Sigmoid colon (tissue), 7 donors: ENCODE results near the gene BTNL2. TPM values are rescaled to one million over a fixed set of nuclear protein-coding genes. Genes with fewer than 3 reads are reported as not detected.

Experiments used
- DNase-seq: peaks from one replicate; pipeline ENCODE4 v3.0.0-alpha.2; 2019
- H3K27ac ChIP-seq, 4 donors: fragments of 200-600 bp; sonication (generic); one replicate each; pipeline ENCODE4 v1.5.1; 2016 to 2019; ENCODE audit warnings: mild to moderate bottlenecking in 1 of 4
- H3K27me3 ChIP-seq, 3 donors: fragments of 200-600 bp; sonication (generic); one replicate each; pipeline ENCODE4 v1.5.1; 2019; ENCODE audit warnings: mild to moderate bottlenecking in 1 of 3
- H3K36me3 ChIP-seq, 4 donors: fragments of 200-600 bp; sonication (generic); one replicate each; pipeline ENCODE4 v1.5.1; 2016 to 2019
- H3K4me1 ChIP-seq, 4 donors: fragments of 200-600 bp; sonication (generic); one replicate each; pipeline ENCODE4 v1.5.1; 2017 to 2019
- H3K4me3 ChIP-seq, 4 donors: fragments of 200-600 bp; sonication (generic); one replicate each; pipeline ENCODE4 v1.5.1; 2017 to 2019; ENCODE audit warnings: mild to moderate bottlenecking in 2 of 4, moderate library complexity in 1 of 4
- H3K9me3 ChIP-seq, 4 donors: fragments of 200-600 bp in 3 of 4; sonication (generic) in 3 of 4; one replicate each; pipeline versions ENCODE4 v1.5.1 to v1.6.1; 2013 to 2019
- CTCF ChIP-seq, 4 experiments: fragments of 450-650 bp in 3 of 4; fragments of 200-600 bp in 1 of 4; IDR thresholded peaks; one replicate each; pipeline ENCODE4 v1.5.1; 2016 to 2019; ENCODE audit warnings: antibody characterized with exemption in 4 of 4, mild to moderate bottlenecking in 3 of 4, moderate library complexity in 2 of 4
- EP300 ChIP-seq, 4 donors: sonication (generic); formaldehyde crosslinking; IDR thresholded peaks; one replicate each; pipeline ENCODE4 v1.6.1; 2017; ENCODE audit warnings: antibody characterized with exemption in 4 of 4
- POLR2A ChIP-seq, 2 donors: fragments of 450-650 bp; IDR thresholded peaks; one replicate each; pipeline ENCODE4 v1.6.1; 2016; ENCODE audit warnings: antibody characterized with exemption in 2 of 2, mild to moderate bottlenecking in 2 of 2, moderate library complexity in 2 of 2
- POLR2AphosphoS5 ChIP-seq, 4 donors: sonication (generic); formaldehyde crosslinking; IDR thresholded peaks; one replicate each; pipeline ENCODE4 v1.6.1; 2017; ENCODE audit warnings: antibody characterized with exemption in 4 of 4
- WGBS, 2 donors: extraction: QIAGEN DNeasy Blood & Tissue Kit; methylation state at CpG; one replicate each; pipeline ENCODE4 v1.1.7; 2013; 5-methylcytosine and 5-hydroxymethylcytosine counted together
- intact Hi-C: fragments of 100-400 bp; cut with DNase I; formaldehyde crosslinking; loops from one replicate; pipeline ENCODE4 v1.15.1; 2023
- polyA plus RNA-seq, 3 donors: library from polyadenylated mRNA; stranded (reverse); fragments of 200-250 nt; gene quantifications; one replicate each; pipeline ENCODE4 v1.2.3, GENCODE V29; 2013
- total RNA-seq, 4 donors: library from RNA; depleted of rRNA; stranded (reverse); fragments of >200 nt; gene quantifications; one replicate each; pipeline ENCODE4 v1.1.0, GENCODE V29; 2016
- donor health status: healthy with polysubstance abuse.
- donor health status: Bipolar disorder and iron deficiency.
- donor health status: healthy.

Gene BTNL2
- total and polyA plus RNA-seq, 7 donors, result not detected

- 78 to 91% methylated on average over 2 of the region's 2 CpGs for WGBS, 2 donors
- no peak for DNase-seq
- peaks cover 0 to 3% (median 0%) of the 10 kb centered on the region in 4 donors for H3K4me1 ChIP-seq
- H3K4me3 ChIP-seq, result no peak overlapping the region
- no peak overlapping the region for H3K27ac ChIP-seq
- H3K27me3 ChIP-seq, result no peaks in the 10 kb centered on the region
- no peaks in the 10 kb centered on the region for H3K36me3 ChIP-seq
- H3K9me3 ChIP-seq, result no peaks in the 10 kb centered on the region
- intact Hi-C loops, result no loop called here
- TF ChIP-seq CTCF (IDR thresholded peaks at IDR 0.05), result no peak
- no peak for TF ChIP-seq EP300 (IDR thresholded peaks at IDR 0.05)
- TF ChIP-seq POLR2A (IDR thresholded peaks at IDR 0.05), result no peak
- no peak for TF ChIP-seq POLR2AphosphoS5 (IDR thresholded peaks at IDR 0.05)
These were observed 37.5 kb upstream of the BTNL2 start for GRCh38 chr6:32444433-32444832.

- intact Hi-C loops, result no loop called here
These were observed 36.1 kb upstream of the BTNL2 start for GRCh38 chr6:32442977-32443552.

GRCh38 chr6:32442243-32442667 lies 35.3 kb upstream of the BTNL2 start:
- intact Hi-C loops, result no loop called here
- 88 to 90% methylated on average over 7 of the region's 7 CpGs for WGBS, 2 donors

More at GRCh38 chr6:32442977-32443552, 36.1 kb upstream of the BTNL2 start:
- Histone ChIP-seq H3K4me1 (peaks cover 0 to 3% (median 0%) of the 10 kb centered on the region in 4 donors), H3K9me3 (no peaks in the 10 kb centered on the region), H3K27me3 (no peaks in the 10 kb centered on the region), H3K36me3 (no peaks in the 10 kb centered on the region), H3K4me3 (no peak overlapping the region), H3K27ac (no peak overlapping the region)
- WGBS, 2 donors, result 76 to 84% methylated on average over 8 of the region's 8 CpGs
- no peak for TF ChIP-seq POLR2A (IDR thresholded peaks at IDR 0.05)
- no peak for TF ChIP-seq EP300 (IDR thresholded peaks at IDR 0.05)
- no peak for TF ChIP-seq POLR2AphosphoS5 (IDR thresholded peaks at IDR 0.05)
- no peak for TF ChIP-seq CTCF (IDR thresholded peaks at IDR 0.05)
- no peak for DNase-seq

GRCh38 chr6:32439602-32440214 lies 32.7 kb upstream of the BTNL2 start, which contains the start of gene HLA-DRA:
Gene HLA-DRA, plus strand, starts transcription at chr6:32439887. Its CDS starts 64 bp downstream, at chr6:32439951.
- TF ChIP-seq POLR2AphosphoS5 (IDR thresholded peaks at IDR 0.05) (peak; percentile 24 to 70 (median 64)), CTCF (IDR thresholded peaks at IDR 0.05) (no peak), POLR2A (IDR thresholded peaks at IDR 0.05) (peak in 1 of 2 donors; percentile 25)

More at GRCh38 chr6:32442243-32442667, 35.3 kb upstream of the BTNL2 start:
- H3K36me3 ChIP-seq, result no peaks in the 10 kb centered on the region
- no peaks in the 10 kb centered on the region for H3K27me3 ChIP-seq
- no peak overlapping the region for H3K27ac ChIP-seq
- TF ChIP-seq EP300 (IDR thresholded peaks at IDR 0.05), result no peak
- TF ChIP-seq POLR2AphosphoS5 (IDR thresholded peaks at IDR 0.05), result no peak
- TF ChIP-seq CTCF (IDR thresholded peaks at IDR 0.05), result no peak
- no peak for TF ChIP-seq POLR2A (IDR thresholded peaks at IDR 0.05)
- DNase-seq, result no peak
- no peaks in the 10 kb centered on the region for H3K4me1 ChIP-seq
- no peak overlapping the region for H3K4me3 ChIP-seq
- H3K9me3 ChIP-seq, result no peaks in the 10 kb centered on the region

More at GRCh38 chr6:32439602-32440214, 32.7 kb upstream of the BTNL2 start, which contains the start of gene HLA-DRA:
- no peaks in the 10 kb centered on the region for H3K4me1 ChIP-seq
- no peaks in the 10 kb centered on the region for H3K9me3 ChIP-seq
- DNase-seq, result no peak
- peak within 1 kb of the TSS; percentile 18 to 44 (median 25) for H3K4me3 ChIP-seq
- 20 to 21% methylated on average over 9 of the region's 9 CpGs for WGBS, 2 donors
- no peaks in the 10 kb centered on the region for H3K36me3 ChIP-seq
- no peaks in the 10 kb centered on the region for H3K27me3 ChIP-seq
- intact Hi-C loops, result no loop called here
- peak within 1 kb of the TSS; percentile 7 to 69 (median 44) for H3K27ac ChIP-seq
